ENCODE results near the gene SH3BP5L. TPM values are rescaled to one million over a fixed set of nuclear protein-coding genes. Genes with fewer than 3 reads are reported as not detected.

SH3BP5L gene
- total and polyA plus RNA-seq, 2 of the 13 experiments (the other 11 are each of a cell fraction or from before 2014, with no cell fraction given), result 10.3 to 14.9 TPM

- TF ChIP-seq ZNF800 (CRISPR knock-in tag; IDR thresholded peaks at IDR 0.05), result no peak
- TF ChIP-seq FOXO4 (CRISPR knock-in tag; conservative IDR thresholded peaks at IDR 0.05), result no peak
- no peak for TF ChIP-seq ZNF672 (CRISPR knock-in tag; IDR thresholded peaks at IDR 0.05)
- TF ChIP-seq GATAD1 (CRISPR knock-in tag; IDR thresholded peaks at IDR 0.05), result no peak
- TF ChIP-seq ERF (CRISPR knock-in tag; IDR thresholded peaks at IDR 0.05), result peak; percentile 7; the same call in 1 of the 2 replicates
- TF ChIP-seq SATB2 (CRISPR knock-in tag; IDR thresholded peaks at IDR 0.05), result no peak
- TF ChIP-seq TRIM24 (CRISPR knock-in tag; IDR thresholded peaks at IDR 0.05), result no peak
- peak; percentile 23; the same call in 1 of the 2 replicates for TF ChIP-seq HBP1 (CRISPR knock-in tag; IDR thresholded peaks at IDR 0.05; ENCODE audit: low read depth)
- TF ChIP-seq GABPB1 (CRISPR knock-in tag; IDR thresholded peaks at IDR 0.05), result peak; percentile 68
- no peak for TF ChIP-seq NFATC3 (CRISPR knock-in tag; IDR thresholded peaks at IDR 0.05)
- peak; percentile 55; the same call in 1 of the 2 replicates for TF ChIP-seq MAX (IDR thresholded peaks at IDR 0.05)
- TF ChIP-seq ZFP1 (CRISPR knock-in tag; IDR thresholded peaks at IDR 0.05), result no peak
- no peak for TF ChIP-seq ZNF576 (CRISPR knock-in tag; IDR thresholded peaks at IDR 0.05)
- no peak for TF ChIP-seq ZBTB25 (CRISPR knock-in tag; IDR thresholded peaks at IDR 0.05)
- no peak for TF ChIP-seq ZBTB26 (CRISPR knock-in tag; IDR thresholded peaks at IDR 0.05; ENCODE audit: borderline replicate concordance)
- no peak for TF ChIP-seq ZNF24 (IDR thresholded peaks at IDR 0.05)
- no peak for TF ChIP-seq NCOR1 (IDR thresholded peaks at IDR 0.05; ENCODE audit: borderline replicate concordance, low read length)
- no peak for TF ChIP-seq HHEX (CRISPR knock-in tag; IDR thresholded peaks at IDR 0.05)
- no peak for TF ChIP-seq ZBTB1 (CRISPR knock-in tag; IDR thresholded peaks at IDR 0.05; ENCODE audit: borderline replicate concordance)
- TF ChIP-seq PHF5A (CRISPR knock-in tag; IDR thresholded peaks at IDR 0.05; ENCODE audit: low read depth, unreplicated experiment), result no peak
- TF ChIP-seq ZNF20 (CRISPR knock-in tag; IDR thresholded peaks at IDR 0.05), result peak; percentile 89; the same call in 1 of the 2 replicates
- no peak for TF ChIP-seq ZBTB14 (CRISPR knock-in tag; IDR thresholded peaks at IDR 0.05)
These were observed 32.6 kb upstream of the SH3BP5L start (continued) for GRCh38 chr1:248858096-248858890.
